HG02938 (cell line): ENCODE data around the gene KRT10.
"Not testable (repeated sequence)": the region's sequence is repeated elsewhere in the genome, so short reads cannot be mapped to it uniquely, and the experiment has no call there.

Source experiments
- ATAC-seq: cut with Tn5 transposase; IDR thresholded peaks from one replicate; pipeline ENCODE4 v1.9.1; 2021; ENCODE audit warnings: mild to moderate bottlenecking, moderate library complexity; ENCODE audit not compliant: unreplicated experiment

KRT10 gene

GRCh38 chr17:40836020-40836419 lies 13.6 kb upstream of the KRT10 start:
- ATAC-seq: no peak

GRCh38 chr17:40833882-40834281 lies 11.5 kb upstream of the KRT10 start:
- no peak for ATAC-seq

GRCh38 chr17:40832840-40833239 lies 10.4 kb upstream of the KRT10 start:
- ATAC-seq: no peak

- no peak for ATAC-seq
Observed at GRCh38 chr17:40830085-40830776, 7.8 kb upstream of the KRT10 start.

- ATAC-seq: no peak
Observed at GRCh38 chr17:40828454-40829044, 6.1 kb upstream of the KRT10 start.

- no peak for ATAC-seq
Observed at GRCh38 chr17:40827746-40828453, 5.5 kb upstream of the KRT10 start.

GRCh38 chr17:40825599-40825998 lies 3.2 kb upstream of the KRT10 start:
- ATAC-seq: no peak

- no peak for ATAC-seq
Observed at GRCh38 chr17:40824015-40824832, 1.8 kb upstream of the KRT10 start.

- ATAC-seq: no peak
Observed at GRCh38 chr17:40821536-40821935, 878 bp downstream of the KRT10 start.

- ATAC-seq: no peak
Observed at GRCh38 chr17:40820228-40820838, 2.1 kb downstream of the KRT10 start.

GRCh38 chr17:40819528-40820125 lies 2.8 kb downstream of the KRT10 start:
- ATAC-seq: no peak

- peak; percentile 81 for ATAC-seq
Observed at GRCh38 chr17:40818733-40819527, 3.5 kb downstream of the KRT10 start.

- no peak for ATAC-seq
Observed at GRCh38 chr17:40818343-40818732, 4.1 kb downstream of the KRT10 start.

GRCh38 chr17:40817103-40817682 lies 5.2 kb downstream of the KRT10 start:
- no peak for ATAC-seq

- no peak for ATAC-seq
Observed at GRCh38 chr17:40816569-40816968, 5.8 kb downstream of the KRT10 start.

- no peak for ATAC-seq
Observed at GRCh38 chr17:40815381-40815780, 7.0 kb downstream of the KRT10 start.

GRCh38 chr17:40814657-40815056 lies 7.8 kb downstream of the KRT10 start:
- ATAC-seq: not testable (repeated sequence)

- no peak for ATAC-seq
Observed at GRCh38 chr17:40813804-40814203, 8.6 kb downstream of the KRT10 start.

- ATAC-seq: no peak
Observed at GRCh38 chr17:40812639-40813038, 9.8 kb downstream of the KRT10 start.
